T-cell (primary cell): ENCODE results near the gene KAZN. TPM values are rescaled to one million over a fixed set of nuclear protein-coding genes. Genes with fewer than 3 reads are reported as not detected.
A peak's percentile ranks its signal among the peaks of the same experiment; 100 is the strongest.

Experiments
- ATAC-seq, 4 experiments: fragments of 200-7000 bp in 3 of 4; fragments of 150-1000 bp in 1 of 4; cut with Tn5 transposase; replicated peaks in 1 of 4; 1 replicate in 3 of 4; 2 replicates in 1 of 4; pipeline ENCODE4 v1.10.0; 2021; ENCODE audit warnings: moderate library complexity in 3 of 4, mild to moderate bottlenecking in 2 of 4, moderate number of reproducible peaks in 1 of 4
- CTCF ChIA-PET, 2 donors: fragments of 300-600 bp; sonication (Branson Sonifier 250); formaldehyde crosslinking; loops; one replicate each; lab custom pipeline; 2022; ENCODE audit warnings: antibody characterized with exemption in 2 of 2; lab: Charles Lee
- POLR2A ChIA-PET, 2 donors: fragments of 300-600 bp; sonication (Branson Sonifier 250); formaldehyde crosslinking; loops; one replicate each; lab custom pipeline; 2022; ENCODE audit warnings: antibody characterized with exemption in 2 of 2; lab: Charles Lee
- DNase-seq, 35 experiments: peaks; one replicate each; pipeline versions ENCODE4 v3.0.0 to v3.0.0-alpha.2; 2013 to 2023
- H3K27ac ChIP-seq: one replicate; pipeline ENCODE4 v1.5.1; 2013; ENCODE audit warnings: low read length
- H3K27me3 ChIP-seq, 2 experiments: replicated peaks in 1 of 2; 1 replicate in 1 of 2; 2 replicates in 1 of 2; pipeline versions ENCODE4 v1.6.1 to v1.7.0; 2013; ENCODE audit warnings: low read length in 1 of 2, mixed read lengths in 1 of 2; ENCODE audit not compliant: control insufficient read depth in 2 of 2, insufficient read depth in 2 of 2; ENCODE audit errors: extremely low read depth in 1 of 2
- H3K36me3 ChIP-seq, 2 donors: 1 replicate in 1 of 2; 2 replicates in 1 of 2; pipeline versions ENCODE4 v1.6.1 to v1.7.0; 2013; ENCODE audit warnings: low read length in 1 of 2; ENCODE audit not compliant: control insufficient read depth in 2 of 2, insufficient read depth in 1 of 2; ENCODE audit errors: extremely low read depth in 1 of 2
- H3K4me1 ChIP-seq, 2 experiments: 1 replicate in 1 of 2; 2 replicates in 1 of 2; pipeline versions ENCODE4 v1.6.1 to v1.7.0; 2013; ENCODE audit warnings: low read length in 2 of 2, mixed read lengths in 1 of 2; ENCODE audit not compliant: insufficient read depth in 2 of 2, control insufficient read depth in 1 of 2; ENCODE audit errors: extremely low read depth in 1 of 2
- H3K4me3 ChIP-seq, 2 donors: 1 replicate in 1 of 2; 2 replicates in 1 of 2; pipeline versions ENCODE4 v1.5.1 to v1.7.0; 2013; ENCODE audit warnings: mild to moderate bottlenecking in 2 of 2, low read length in 1 of 2, moderate library complexity in 1 of 2; ENCODE audit not compliant: control insufficient read depth in 1 of 2; ENCODE audit errors: extremely low read depth in 1 of 2
- H3K9me3 ChIP-seq: 2 replicates; pipeline ENCODE4 v1.7.0; 2013
- H3K27ac Mint-ChIP-seq, 2 donors: one replicate each; pipeline ENCODE4 v1.8.0; 2020 to 2021; ENCODE audit warnings: mild to moderate bottlenecking in 2 of 2, mixed read lengths in 2 of 2
- H3K27me3 Mint-ChIP-seq, 2 donors: one replicate each; pipeline ENCODE4 v1.8.0; 2021 to 2022; ENCODE audit warnings: mixed read lengths in 2 of 2
- H3K36me3 Mint-ChIP-seq: one replicate; pipeline ENCODE4 v1.8.0; 2021; ENCODE audit warnings: mixed read lengths
- H3K4me1 Mint-ChIP-seq, 3 donors: one replicate each; pipeline ENCODE4 v1.8.0; 2020 to 2022; ENCODE audit warnings: mixed read lengths in 3 of 3, mild to moderate bottlenecking in 1 of 3
- H3K4me3 Mint-ChIP-seq, 3 donors: one replicate each; pipeline ENCODE4 v1.8.0; 2020 to 2022; ENCODE audit warnings: mild to moderate bottlenecking in 3 of 3, mixed read lengths in 3 of 3, moderate library complexity in 3 of 3
- H3K9me3 Mint-ChIP-seq, 3 donors: one replicate each; pipeline ENCODE4 v1.8.0; 2020 to 2022; ENCODE audit warnings: mixed read lengths in 3 of 3
- WGBS: methylation state at CpG from one replicate; pipeline ENCODE4 v1.1.5; 2013; ENCODE audit warnings: missing lambda C conversion rate; ENCODE audit not compliant: insufficient coverage; 5-methylcytosine and 5-hydroxymethylcytosine counted together
- total RNA-seq, 35 experiments: library from RNA in 6 of 35; stranded (reverse) in 6 of 35; fragments of 120-200 nt in 1 of 35; gene quantifications; one replicate each; pipeline versions ENCODE4 v1.2.1 to v1.2.4 and lab custom pipeline; 2013 to 2026

KAZN gene
- total RNA-seq, 5 donors from 2014 or later (not counting 1 experiment from before 2014, with no cell fraction given): 0.18 to 0.58 (median 0.30) TPM

DNA sequence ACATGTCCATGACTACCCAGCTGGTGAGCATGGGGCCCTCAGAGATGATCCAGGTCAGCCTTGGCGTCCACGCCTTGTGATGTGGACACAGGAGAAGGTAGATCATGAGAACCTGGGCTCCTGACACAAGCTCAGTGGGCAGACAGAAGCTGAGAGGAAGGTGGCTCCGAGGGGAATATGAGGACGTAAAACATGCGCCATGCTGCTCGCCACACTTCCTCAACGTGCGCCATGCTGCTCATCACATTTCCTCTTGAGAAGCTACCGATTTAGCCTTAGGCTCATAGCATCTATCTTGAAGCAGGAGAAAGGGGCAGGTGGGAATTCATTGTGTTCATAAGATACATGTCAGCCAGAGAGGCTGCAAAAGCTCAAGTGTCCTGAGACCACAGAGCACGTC, 176.9 kb downstream of the KAZN start:
- ATAC-seq (no peak), DNase-seq (no peak)
- Histone ChIP-seq H3K27ac (no peak overlapping the region), H3K36me3 (no peaks in the 10 kb centered on the region), H3K9me3 (no peaks in the 10 kb centered on the region), H3K4me3 (no peak overlapping the region), H3K4me1 (no peaks in the 10 kb centered on the region), H3K27me3 (peaks cover 0 to 8% of the 10 kb centered on the region in 2 experiments)
- peaks cover 3 to 4% of the 10 kb centered on the region in 2 donors for H3K27me3 Mint-ChIP-seq
- no peaks in the 10 kb centered on the region for H3K36me3 Mint-ChIP-seq
- H3K9me3 Mint-ChIP-seq: no peaks in the 10 kb centered on the region
- no peak overlapping the region for H3K27ac Mint-ChIP-seq
- POLR2A ChIA-PET: no interaction called here
- H3K4me3 Mint-ChIP-seq: no peak overlapping the region
- CTCF ChIA-PET: no interaction called here
- peaks cover 0 to 1% (median 0%) of the 10 kb centered on the region in 3 donors for H3K4me1 Mint-ChIP-seq
- 87% methylated on average over 3 of the region's 10 CpGs for WGBS

DNA sequence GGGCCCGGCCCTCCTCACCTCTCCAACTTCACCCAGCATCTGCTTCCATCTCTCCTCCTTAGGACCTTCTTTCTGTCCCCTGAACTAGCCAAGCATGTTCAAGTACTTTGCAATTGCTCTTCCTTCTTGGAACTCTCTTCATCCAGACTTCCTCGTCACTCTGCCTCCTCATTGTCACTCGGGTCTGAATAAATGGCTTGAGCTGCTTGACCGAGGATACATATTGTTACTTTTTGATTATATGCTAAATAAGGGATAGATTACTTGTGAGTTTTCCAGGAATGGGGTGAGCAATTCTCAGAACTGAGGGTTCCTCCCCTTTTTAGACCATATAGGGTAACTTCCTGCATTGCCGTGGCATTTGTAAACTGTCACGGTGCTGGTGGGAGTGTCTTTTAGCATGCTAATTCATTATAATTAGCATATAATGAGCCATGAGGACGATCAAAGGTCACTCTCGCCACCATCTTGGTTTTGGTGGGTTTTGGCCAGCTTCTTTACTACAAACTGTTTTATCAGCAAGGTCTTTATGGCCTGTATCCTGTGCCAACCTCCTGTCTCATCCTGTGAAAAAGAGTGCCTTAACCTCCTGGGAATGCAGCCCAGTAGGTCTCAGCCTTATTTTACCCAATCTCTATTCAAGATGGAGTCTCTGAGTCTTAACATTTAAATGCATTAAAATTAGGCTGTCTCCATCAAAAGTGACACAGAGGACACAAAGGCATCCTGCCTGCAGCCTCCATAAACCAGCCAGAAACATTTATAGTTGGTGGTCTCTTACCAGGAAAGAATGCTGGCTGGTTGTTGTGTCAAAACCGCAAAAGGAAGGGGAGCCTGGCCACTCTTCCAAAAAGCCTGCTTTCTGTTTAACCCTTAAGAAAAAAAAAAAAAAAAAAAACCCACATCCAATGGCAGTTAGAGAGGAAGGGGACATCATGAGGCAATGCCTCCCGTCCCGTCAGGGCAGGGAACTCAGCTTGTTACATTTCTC, 179.3 kb downstream of the KAZN start:
- Histone ChIP-seq H3K36me3 (no peaks in the 10 kb centered on the region), H3K9me3 (no peaks in the 10 kb centered on the region), H3K27ac (no peak overlapping the region), H3K4me3 (no peak overlapping the region), H3K27me3 (peaks cover 0 to 8% of the 10 kb centered on the region in 2 experiments), H3K4me1 (no peaks in the 10 kb centered on the region)
- Mint-ChIP-seq H3K9me3 (no peaks in the 10 kb centered on the region), H3K36me3 (no peaks in the 10 kb centered on the region), H3K4me1 (peaks cover 0 to 1% (median 0%) of the 10 kb centered on the region in 3 donors), H3K27me3 (peaks cover 3 to 4% of the 10 kb centered on the region in 2 donors), H3K27ac (no peak overlapping the region), H3K4me3 (no peak overlapping the region)
- ATAC-seq (no peak), DNase-seq (no peak)
- ChIA-PET POLR2A (no interaction called here), CTCF (no interaction called here)
- 10% methylated on average over 3 of the region's 11 CpGs for WGBS

DNA sequence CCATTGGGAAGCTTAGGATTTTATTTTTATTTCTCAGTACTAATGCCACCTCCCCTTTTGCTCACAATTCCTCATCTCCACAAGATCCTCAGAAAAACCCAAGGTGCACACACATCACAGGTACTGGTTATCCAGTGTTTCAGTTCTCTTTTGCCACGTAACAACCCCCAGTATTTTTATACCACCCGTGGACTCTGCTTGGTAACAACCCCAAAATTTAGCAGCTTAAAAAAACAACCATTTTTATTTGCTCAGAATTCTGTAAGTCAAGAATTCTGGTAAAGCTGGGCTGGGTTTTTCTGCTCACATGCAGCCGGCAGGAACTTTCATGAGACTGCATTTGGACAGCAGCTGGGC, 180.0 kb downstream of the KAZN start:
- Histone ChIP-seq H3K27me3 (peaks cover 0 to 8% of the 10 kb centered on the region in 2 experiments), H3K27ac (no peak overlapping the region), H3K4me1 (no peaks in the 10 kb centered on the region), H3K4me3 (no peak overlapping the region), H3K36me3 (no peaks in the 10 kb centered on the region), H3K9me3 (no peaks in the 10 kb centered on the region)
- H3K36me3 Mint-ChIP-seq: no peaks in the 10 kb centered on the region
- H3K27ac Mint-ChIP-seq: no peak overlapping the region
- H3K4me3 Mint-ChIP-seq: no peak overlapping the region
- CTCF ChIA-PET: no interaction called here
- no peaks in the 10 kb centered on the region for H3K9me3 Mint-ChIP-seq
- POLR2A ChIA-PET: no interaction called here
- WGBS: 20% methylated on average over 1 of the region's 3 CpGs
- DNase-seq (no peak), ATAC-seq (no peak)
- H3K4me1 Mint-ChIP-seq: peaks cover 0 to 1% (median 0%) of the 10 kb centered on the region in 3 donors
- peaks cover 3 to 4% of the 10 kb centered on the region in 2 donors for H3K27me3 Mint-ChIP-seq

DNA sequence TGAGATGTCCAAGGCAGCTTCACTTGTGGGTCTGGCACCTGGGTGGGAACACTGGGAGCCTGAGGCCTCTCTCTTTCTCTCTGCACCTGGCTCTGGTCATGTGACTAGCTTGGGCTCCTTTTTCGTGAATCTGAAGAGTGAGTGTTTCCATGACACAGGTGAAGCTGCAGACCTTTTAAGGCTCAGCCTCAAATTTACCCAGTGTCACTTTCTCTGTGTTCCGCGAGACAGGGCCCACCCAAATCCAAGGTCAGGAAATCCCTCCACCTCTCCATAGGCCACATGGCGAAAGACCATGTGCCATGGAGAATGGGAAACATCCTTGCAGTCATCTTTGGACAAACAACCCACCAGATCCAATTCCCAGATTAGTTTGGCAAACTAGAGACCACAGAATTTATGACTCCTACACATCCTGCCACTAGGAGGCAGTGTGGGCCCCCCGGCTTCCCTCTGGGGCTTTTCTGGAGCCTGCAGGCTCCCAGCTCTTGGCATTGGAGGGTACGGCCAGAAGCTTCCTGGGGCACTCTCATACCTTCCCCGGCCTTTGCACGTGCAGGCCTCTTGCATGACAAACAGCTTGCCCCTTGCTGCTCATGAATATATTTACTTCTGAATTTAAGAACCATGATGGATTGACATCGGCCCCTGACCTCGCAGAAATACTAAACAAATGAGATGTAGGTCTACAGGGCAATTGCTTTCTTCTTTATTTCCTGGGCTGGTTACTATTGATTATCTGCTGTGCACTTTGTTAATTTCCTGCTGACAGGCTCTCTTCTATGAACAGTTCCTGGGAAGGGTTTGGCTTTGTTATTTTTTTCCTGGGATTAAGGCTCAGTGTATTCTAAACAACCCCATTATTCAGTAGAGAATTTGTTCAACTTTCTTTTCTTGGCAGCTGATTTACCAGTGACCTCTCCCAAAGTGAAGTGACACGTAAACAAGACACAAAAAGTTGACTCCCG, 180.7 kb downstream of the KAZN start:
- peaks cover 3 to 4% of the 10 kb centered on the region in 2 donors for H3K27me3 Mint-ChIP-seq
- no peaks in the 10 kb centered on the region for H3K9me3 ChIP-seq
- no peaks in the 10 kb centered on the region for H3K4me1 ChIP-seq
- H3K27ac ChIP-seq: no peak overlapping the region
- no peak for ATAC-seq
- H3K27me3 ChIP-seq: peaks cover 0 to 11% of the 10 kb centered on the region in 2 experiments
- no peaks in the 10 kb centered on the region for H3K36me3 Mint-ChIP-seq
- ChIA-PET CTCF (no interaction called here), POLR2A (no interaction called here)
- H3K4me1 Mint-ChIP-seq: peaks cover 0 to 1% (median 0%) of the 10 kb centered on the region in 3 donors
- no peak overlapping the region for H3K4me3 Mint-ChIP-seq
- H3K4me3 ChIP-seq: no peak overlapping the region
- peak in 11 of 35 experiments; percentile 2 to 30 (median 6) for DNase-seq
- H3K9me3 Mint-ChIP-seq: no peaks in the 10 kb centered on the region
- 75% methylated on average over 7 of the region's 12 CpGs for WGBS
- H3K36me3 ChIP-seq: no peaks in the 10 kb centered on the region
- H3K27ac Mint-ChIP-seq: no peak overlapping the region

DNA sequence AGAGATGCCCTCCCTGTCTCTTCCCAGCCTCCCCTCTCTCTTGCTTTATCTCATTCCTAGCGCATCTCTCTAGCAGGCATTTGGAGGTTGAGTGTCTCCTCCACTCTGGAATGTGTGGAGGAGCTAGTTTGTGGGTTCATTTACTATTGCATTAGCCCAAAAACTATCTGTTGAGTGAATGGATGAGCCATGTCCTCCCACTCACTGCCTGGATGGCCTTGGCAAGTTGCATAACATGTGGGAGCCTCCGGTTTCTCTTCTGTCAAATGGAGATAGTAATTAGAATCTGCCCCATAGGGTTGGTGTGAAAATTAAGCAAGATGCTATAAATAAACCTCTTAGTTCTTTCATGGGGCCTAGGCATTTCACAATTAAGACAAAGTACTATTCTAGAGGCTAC, 181.8 kb downstream of the KAZN start:
- Mint-ChIP-seq H3K9me3 (no peaks in the 10 kb centered on the region), H3K36me3 (no peaks in the 10 kb centered on the region), H3K4me3 (no peak overlapping the region), H3K4me1 (peaks cover 0 to 1% (median 0%) of the 10 kb centered on the region in 3 donors), H3K27me3 (peaks cover 3 to 4% of the 10 kb centered on the region in 2 donors), H3K27ac (no peak overlapping the region)
- ATAC-seq (no peak), DNase-seq (no peak)
- CTCF ChIA-PET: interaction anchor here in 1 of 2 donors (0.5 kb wide), 1 partner anchor 248 kb away, joined by 3 read pairs; no protein-coding TSS in a partner anchor
- no peaks in the 10 kb centered on the region for H3K36me3 ChIP-seq
- no peaks in the 10 kb centered on the region for H3K9me3 ChIP-seq
- WGBS: no CpG with 5 or more reads among the region's 2 CpGs
- peaks cover 0 to 11% of the 10 kb centered on the region in 2 experiments for H3K27me3 ChIP-seq
- no peak overlapping the region for H3K27ac ChIP-seq
- POLR2A ChIA-PET: no interaction called here
- no peaks in the 10 kb centered on the region for H3K4me1 ChIP-seq
- H3K4me3 ChIP-seq: no peak overlapping the region

DNA sequence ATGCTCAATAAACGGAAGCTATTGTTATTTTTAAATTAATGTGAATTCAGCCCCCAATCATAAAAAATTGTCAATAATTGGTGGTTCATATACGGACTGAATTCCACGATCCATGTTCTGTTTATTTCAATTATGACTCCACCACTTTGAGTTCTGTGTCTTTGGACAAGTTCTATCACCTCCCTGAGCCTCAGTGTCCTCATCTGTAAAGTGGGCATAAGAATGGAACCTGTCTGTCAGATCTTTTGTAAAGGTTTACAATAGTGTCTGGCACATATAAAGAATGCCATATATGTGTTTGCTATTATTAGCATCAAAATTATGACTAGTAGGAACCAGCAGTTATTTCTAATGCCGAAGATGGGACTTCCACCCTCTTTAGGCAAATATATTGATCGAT, 183.3 kb downstream of the KAZN start:
- Mint-ChIP-seq H3K4me1 (peaks cover 0 to 1% (median 0%) of the 10 kb centered on the region in 3 donors), H3K27me3 (peaks cover 3 to 4% of the 10 kb centered on the region in 2 donors), H3K9me3 (no peaks in the 10 kb centered on the region), H3K4me3 (no peak overlapping the region), H3K27ac (no peak overlapping the region), H3K36me3 (no peaks in the 10 kb centered on the region)
- ChIA-PET CTCF (no interaction called here), POLR2A (no interaction called here)
- ATAC-seq: no peak
- Histone ChIP-seq H3K4me1 (no peaks in the 10 kb centered on the region), H3K36me3 (no peaks in the 10 kb centered on the region), H3K9me3 (no peaks in the 10 kb centered on the region), H3K4me3 (no peak overlapping the region), H3K27me3 (peaks cover 0 to 11% of the 10 kb centered on the region in 2 experiments), H3K27ac (no peak overlapping the region)
- WGBS: 73% methylated on average over 2 of the region's 5 CpGs
- no peak for DNase-seq
